Sigmoid colon (tissue), 7 donors: ENCODE data around the gene HDAC7. TPM values are rescaled to one million over a fixed set of nuclear protein-coding genes. Genes with fewer than 3 reads are reported as not detected.

ENCODE experiments used
- DNase-seq: peaks from one replicate; pipeline ENCODE4 v3.0.0-alpha.2; 2019
- H3K27ac ChIP-seq, 4 donors: fragments of 200-600 bp; sonication (generic); one replicate each; pipeline ENCODE4 v1.5.1; 2016 to 2019; ENCODE audit warnings: mild to moderate bottlenecking in 1 of 4
- H3K27me3 ChIP-seq, 3 donors: fragments of 200-600 bp; sonication (generic); one replicate each; pipeline ENCODE4 v1.5.1; 2019; ENCODE audit warnings: mild to moderate bottlenecking in 1 of 3
- H3K36me3 ChIP-seq, 4 donors: fragments of 200-600 bp; sonication (generic); one replicate each; pipeline ENCODE4 v1.5.1; 2016 to 2019
- H3K4me1 ChIP-seq, 4 donors: fragments of 200-600 bp; sonication (generic); one replicate each; pipeline ENCODE4 v1.5.1; 2017 to 2019
- H3K4me3 ChIP-seq, 4 donors: fragments of 200-600 bp; sonication (generic); one replicate each; pipeline ENCODE4 v1.5.1; 2017 to 2019; ENCODE audit warnings: mild to moderate bottlenecking in 2 of 4, moderate library complexity in 1 of 4
- H3K9me3 ChIP-seq, 4 donors: fragments of 200-600 bp in 3 of 4; sonication (generic) in 3 of 4; one replicate each; pipeline versions ENCODE4 v1.5.1 to v1.6.1; 2013 to 2019
- EP300 ChIP-seq, 4 donors: sonication (generic); formaldehyde crosslinking; IDR thresholded peaks; one replicate each; pipeline ENCODE4 v1.6.1; 2017; ENCODE audit warnings: antibody characterized with exemption in 4 of 4
- POLR2A ChIP-seq, 2 donors: fragments of 450-650 bp; IDR thresholded peaks; one replicate each; pipeline ENCODE4 v1.6.1; 2016; ENCODE audit warnings: antibody characterized with exemption in 2 of 2, mild to moderate bottlenecking in 2 of 2, moderate library complexity in 2 of 2
- POLR2AphosphoS5 ChIP-seq, 4 donors: sonication (generic); formaldehyde crosslinking; IDR thresholded peaks; one replicate each; pipeline ENCODE4 v1.6.1; 2017; ENCODE audit warnings: antibody characterized with exemption in 4 of 4
- WGBS, 2 donors: extraction: QIAGEN DNeasy Blood & Tissue Kit; methylation state at CpG; one replicate each; pipeline ENCODE4 v1.1.7; 2013; 5-methylcytosine and 5-hydroxymethylcytosine counted together
- intact Hi-C: fragments of 100-400 bp; cut with DNase I; formaldehyde crosslinking; loops from one replicate; pipeline ENCODE4 v1.15.1; 2023
- polyA plus RNA-seq, 3 donors: library from polyadenylated mRNA; stranded (reverse); fragments of 200-250 nt; gene quantifications; one replicate each; pipeline ENCODE4 v1.2.3, GENCODE V29; 2013
- total RNA-seq, 4 donors: library from RNA; depleted of rRNA; stranded (reverse); fragments of >200 nt; gene quantifications; one replicate each; pipeline ENCODE4 v1.1.0, GENCODE V29; 2016
- TF ChIP-seq, protein P1 (sequence below), 4 experiments: fragments of 450-650 bp in 3 of 4; fragments of 200-600 bp in 1 of 4; IDR thresholded peaks; one replicate each; pipeline ENCODE4 v1.5.1; 2016 to 2019; ENCODE audit warnings: antibody characterized with exemption in 4 of 4, mild to moderate bottlenecking in 3 of 4, moderate library complexity in 2 of 4
- donor health status: healthy with polysubstance abuse.
- donor health status: Bipolar disorder and iron deficiency.
- donor health status: healthy.

Gene HDAC7
- 10 to 100 TPM; 45.3 to 79.2 (median 53.1) TPM for total RNA-seq
- 10 to 100 TPM in 2 of 3 donors, 1 to 10 TPM in 1; 6.5 to 44.8 (median 16.8) TPM for polyA plus RNA-seq

DNA sequence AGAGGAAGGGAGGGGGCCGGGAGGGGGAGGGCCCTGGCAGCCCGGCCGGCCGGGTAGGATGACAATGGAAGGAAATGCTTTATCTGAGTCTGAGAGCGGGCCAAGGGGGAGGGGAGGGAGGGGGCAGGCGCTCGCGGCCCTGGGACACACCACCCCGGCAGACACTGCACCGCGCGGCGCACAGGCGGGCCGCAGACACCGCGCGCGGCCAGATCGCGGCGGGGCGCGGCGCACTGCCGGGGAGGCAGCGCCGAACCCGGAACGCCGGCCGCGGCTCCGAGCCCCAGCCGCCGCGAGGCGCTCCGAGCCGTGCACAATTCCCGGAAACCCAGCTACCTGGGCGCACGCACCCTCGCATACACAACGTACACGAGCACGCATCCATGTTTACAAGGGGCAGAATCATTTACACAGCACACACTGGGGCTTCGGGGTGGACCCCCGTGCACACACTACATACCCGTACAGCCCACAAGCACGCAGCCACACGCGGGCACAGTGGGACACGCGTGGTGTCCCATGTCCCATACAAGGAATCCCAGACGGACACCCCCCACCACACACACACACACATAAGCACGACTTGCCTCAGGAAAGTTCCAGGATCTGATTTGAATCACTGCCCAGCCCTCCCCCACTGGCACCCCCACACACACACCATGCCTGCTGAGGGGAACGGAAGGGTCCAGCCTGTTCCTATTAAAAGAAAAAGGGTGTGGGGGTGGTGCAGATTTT, at the start of gene HDAC7:
Gene HDAC7, minus strand, starts transcription at position 8 of the 735 bp plus-strand sequence. CDS start 118 bp downstream, outside the sequence.
- WGBS, 2 donors: 0% methylated on average over 58 of the region's 58 CpGs
- intact Hi-C loops: loop anchor here (10.0 kb wide), 2 partner anchors 735 to 1435 kb away; no protein-coding TSS in a partner anchor

DNA sequence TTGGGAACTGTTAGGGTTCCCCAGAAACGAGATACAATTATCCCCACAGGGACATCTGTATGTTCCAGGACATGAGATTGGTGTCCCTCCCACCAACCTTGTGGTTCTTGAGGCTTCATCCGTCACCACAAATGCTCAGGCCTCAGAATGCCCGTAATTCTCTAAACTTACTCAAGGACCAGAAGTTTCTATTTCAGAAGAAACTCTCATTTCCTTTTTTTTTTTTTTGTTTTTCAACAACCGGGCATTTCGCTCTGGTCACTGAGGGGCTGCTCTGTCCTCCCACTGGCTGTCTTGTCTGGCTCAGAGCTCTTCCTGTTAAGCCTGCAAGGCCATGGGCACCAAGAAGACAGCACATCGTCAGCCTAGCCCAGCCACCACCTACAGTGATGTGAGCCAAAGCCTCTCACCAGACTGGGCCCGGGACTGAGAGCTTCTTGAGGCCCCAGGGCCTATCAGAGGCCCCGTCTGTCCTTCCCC, 48.9 kb upstream of the HDAC7 start:
- TF ChIP-seq, protein P1, sequence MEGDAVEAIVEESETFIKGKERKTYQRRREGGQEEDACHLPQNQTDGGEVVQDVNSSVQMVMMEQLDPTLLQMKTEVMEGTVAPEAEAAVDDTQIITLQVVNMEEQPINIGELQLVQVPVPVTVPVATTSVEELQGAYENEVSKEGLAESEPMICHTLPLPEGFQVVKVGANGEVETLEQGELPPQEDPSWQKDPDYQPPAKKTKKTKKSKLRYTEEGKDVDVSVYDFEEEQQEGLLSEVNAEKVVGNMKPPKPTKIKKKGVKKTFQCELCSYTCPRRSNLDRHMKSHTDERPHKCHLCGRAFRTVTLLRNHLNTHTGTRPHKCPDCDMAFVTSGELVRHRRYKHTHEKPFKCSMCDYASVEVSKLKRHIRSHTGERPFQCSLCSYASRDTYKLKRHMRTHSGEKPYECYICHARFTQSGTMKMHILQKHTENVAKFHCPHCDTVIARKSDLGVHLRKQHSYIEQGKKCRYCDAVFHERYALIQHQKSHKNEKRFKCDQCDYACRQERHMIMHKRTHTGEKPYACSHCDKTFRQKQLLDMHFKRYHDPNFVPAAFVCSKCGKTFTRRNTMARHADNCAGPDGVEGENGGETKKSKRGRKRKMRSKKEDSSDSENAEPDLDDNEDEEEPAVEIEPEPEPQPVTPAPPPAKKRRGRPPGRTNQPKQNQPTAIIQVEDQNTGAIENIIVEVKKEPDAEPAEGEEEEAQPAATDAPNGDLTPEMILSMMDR (IDR thresholded peaks at IDR 0.05): no peak
- TF ChIP-seq EP300 (IDR thresholded peaks at IDR 0.05) (no peak), POLR2AphosphoS5 (IDR thresholded peaks at IDR 0.05) (no peak), POLR2A (IDR thresholded peaks at IDR 0.05) (no peak)
- intact Hi-C loops: no loop called here
- no peak overlapping the region for H3K27ac ChIP-seq
- no peaks in the 10 kb centered on the region for H3K36me3 ChIP-seq
- H3K9me3 ChIP-seq: no peaks in the 10 kb centered on the region
- H3K27me3 ChIP-seq: no peaks in the 10 kb centered on the region
- H3K4me1 ChIP-seq: peaks cover 0 to 20% (median 16%) of the 10 kb centered on the region in 4 donors
- no peak overlapping the region for H3K4me3 ChIP-seq
- WGBS, 2 donors: 59 to 86% methylated on average over 8 of the region's 8 CpGs
- DNase-seq: no peak

More for the DNA sequence above, at the start of gene HDAC7:
- H3K4me1 ChIP-seq: peaks cover 2 to 87% (median 82%) of the 10 kb centered on the region in 4 donors
- no peaks in the 10 kb centered on the region for H3K27me3 ChIP-seq
- peak within 1 kb of the TSS; percentile 98 to 99 (median 99) for H3K27ac ChIP-seq
- H3K36me3 ChIP-seq: no peaks in the 10 kb centered on the region
- peak within 1 kb of the TSS; percentile 64 to 84 (median 81) for H3K4me3 ChIP-seq
- peak; percentile 96 for DNase-seq
- TF ChIP-seq EP300 (IDR thresholded peaks at IDR 0.05) (no peak), POLR2AphosphoS5 (IDR thresholded peaks at IDR 0.05) (peak; percentile 39 to 84 (median 62))
- no peaks in the 10 kb centered on the region for H3K9me3 ChIP-seq

DNA sequence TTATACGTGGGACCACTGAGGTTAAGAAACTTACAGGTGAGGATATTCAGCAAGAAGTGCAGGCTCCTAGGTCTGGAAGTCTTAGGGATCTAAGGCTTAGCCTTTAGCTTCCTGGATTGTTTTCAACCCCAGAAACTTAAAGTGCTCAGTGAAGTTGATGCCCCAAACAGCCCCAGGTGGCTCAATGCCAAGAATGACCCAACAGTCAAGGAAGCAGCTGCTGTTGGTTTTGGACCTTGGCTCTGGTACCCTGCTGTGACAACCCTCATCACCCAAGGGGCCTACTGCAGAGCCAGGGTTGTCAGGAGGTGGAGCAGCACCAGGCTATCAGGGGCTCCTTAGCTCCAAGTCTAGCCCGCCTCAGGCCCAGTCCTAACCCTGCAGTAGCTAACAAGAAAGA, 48.3 kb upstream of the HDAC7 start:
- H3K36me3 ChIP-seq: no peaks in the 10 kb centered on the region
- intact Hi-C loops: no loop called here
- peaks cover 0 to 20% (median 16%) of the 10 kb centered on the region in 4 donors for H3K4me1 ChIP-seq
- H3K4me3 ChIP-seq: no peak overlapping the region
- WGBS, 2 donors: 93 to 94% methylated on average over 2 of the region's 2 CpGs
- H3K27ac ChIP-seq: no peak overlapping the region
- no peaks in the 10 kb centered on the region for H3K27me3 ChIP-seq
- DNase-seq: no peak
- H3K9me3 ChIP-seq: no peaks in the 10 kb centered on the region
- no peak for TF ChIP-seq EP300 (IDR thresholded peaks at IDR 0.05)
- no peak for TF ChIP-seq POLR2AphosphoS5 (IDR thresholded peaks at IDR 0.05)
- TF ChIP-seq, protein P1 (IDR thresholded peaks at IDR 0.05): no peak
- TF ChIP-seq POLR2A (IDR thresholded peaks at IDR 0.05): no peak

DNA sequence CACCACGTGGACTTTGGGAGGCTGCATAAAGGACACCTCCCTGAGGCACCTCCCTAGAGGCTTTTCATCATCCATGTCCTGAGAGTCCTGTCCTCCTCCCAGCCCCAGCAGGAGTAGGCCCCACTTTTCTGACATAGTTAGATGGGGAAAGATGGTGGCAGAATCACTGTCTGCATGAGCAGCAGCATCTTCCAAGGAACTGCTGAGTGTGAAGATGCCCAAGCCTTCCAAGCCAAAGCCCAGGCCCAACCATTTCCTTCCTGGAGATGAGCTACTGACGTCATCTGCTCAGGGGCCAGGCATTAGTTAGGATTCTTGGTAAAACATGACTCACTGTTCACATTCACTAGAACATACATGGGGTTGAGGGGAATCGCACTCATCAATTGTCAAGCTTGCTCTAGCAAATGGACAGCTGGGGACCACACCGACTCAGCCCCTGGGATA, 47.8 kb upstream of the HDAC7 start:
- Histone ChIP-seq H3K27ac (no peak overlapping the region), H3K9me3 (no peaks in the 10 kb centered on the region), H3K36me3 (no peaks in the 10 kb centered on the region), H3K4me1 (peaks cover 0 to 20% (median 16%) of the 10 kb centered on the region in 4 donors), H3K27me3 (no peaks in the 10 kb centered on the region), H3K4me3 (no peak overlapping the region)
- TF ChIP-seq POLR2A (IDR thresholded peaks at IDR 0.05): no peak
- TF ChIP-seq EP300 (IDR thresholded peaks at IDR 0.05): no peak
- no peak for TF ChIP-seq POLR2AphosphoS5 (IDR thresholded peaks at IDR 0.05)
- TF ChIP-seq, protein P1 (IDR thresholded peaks at IDR 0.05): no peak
- intact Hi-C loops: no loop called here
- DNase-seq: no peak
- 77 to 78% methylated on average over 4 of the region's 4 CpGs for WGBS, 2 donors

DNA sequence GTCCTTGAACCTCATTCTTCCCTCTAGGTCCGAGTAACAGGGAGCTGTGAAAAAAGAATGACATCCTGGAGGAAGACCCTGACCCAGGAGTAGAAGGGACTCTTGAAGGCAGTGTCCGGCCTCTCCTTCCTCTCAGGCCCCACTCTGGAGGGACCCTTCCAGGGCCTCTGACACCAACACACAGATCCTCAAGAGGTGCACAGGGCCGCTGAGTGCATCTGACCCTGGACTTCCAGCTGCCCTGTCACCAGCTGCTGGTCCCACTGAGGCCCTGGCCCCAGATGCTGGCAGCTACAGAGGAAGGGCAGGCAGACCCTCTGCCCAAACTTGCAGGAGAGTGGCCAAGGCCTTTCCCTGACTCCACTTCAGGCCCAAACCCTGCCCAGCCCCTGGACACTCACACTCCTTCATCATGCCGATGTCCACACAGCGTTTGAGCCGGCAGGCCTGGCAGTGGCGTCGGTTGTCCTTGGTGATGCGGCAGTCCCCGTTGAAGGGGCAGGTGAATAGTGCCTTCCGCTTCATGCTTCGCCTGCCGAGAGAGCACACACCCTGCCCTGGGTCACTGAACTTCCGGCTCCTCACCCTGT, 45.0 kb upstream of the HDAC7 start:
- no peak overlapping the region for H3K27ac ChIP-seq
- 95% methylated on average over 14 of the region's 14 CpGs for WGBS, 2 donors
- no peaks in the 10 kb centered on the region for H3K27me3 ChIP-seq
- no peak for TF ChIP-seq EP300 (IDR thresholded peaks at IDR 0.05)
- TF ChIP-seq POLR2AphosphoS5 (IDR thresholded peaks at IDR 0.05): no peak
- no peak for TF ChIP-seq POLR2A (IDR thresholded peaks at IDR 0.05)
- TF ChIP-seq, protein P1 (IDR thresholded peaks at IDR 0.05): no peak
- H3K4me3 ChIP-seq: no peak overlapping the region
- no peaks in the 10 kb centered on the region for H3K9me3 ChIP-seq
- no peaks in the 10 kb centered on the region for H3K36me3 ChIP-seq
- intact Hi-C loops: no loop called here
- peaks cover 0 to 6% (median 3%) of the 10 kb centered on the region in 4 donors for H3K4me1 ChIP-seq
- DNase-seq: no peak
